SK-N-MC (cell line): Measurements from ENCODE around the gene RAI14.

ENCODE experiments used
- DNase-seq: peaks from one replicate; pipeline ENCODE4 v3.0.0-alpha.2; 2011; ENCODE audit warnings: low read depth, low spot score
- H3K27ac ChIP-seq: fragments of 200-600 bp; sonication (generic); 2 replicates; pipeline ENCODE4 v1.5.1; 2016; ENCODE audit warnings: mixed run types
- H3K36me3 ChIP-seq: fragments of 200-600 bp; sonication (generic); 2 replicates; pipeline ENCODE4 v1.6.1; 2017; ENCODE audit warnings: antibody characterized with exemption, low read length, mixed read lengths; ENCODE audit not compliant: insufficient read depth
- H3K4me3 ChIP-seq: fragments of 200-600 bp; sonication (generic); 2 replicates; pipeline ENCODE4 v1.5.1; 2016
- H3K9ac ChIP-seq: fragments of 200-600 bp; sonication (generic); 2 replicates; pipeline ENCODE4 v1.8.0; 2017; ENCODE audit warnings: mixed run types, mixed read lengths; ENCODE audit not compliant: insufficient read length
- H3K9me3 ChIP-seq: fragments of 200-600 bp; sonication (generic); 2 replicates; pipeline ENCODE4 v1.6.1; 2017; ENCODE audit warnings: low read depth, mild to moderate bottlenecking, antibody characterized with exemption, low read length, moderate library complexity, mixed read lengths
- EZH2 ChIP-seq: fragments of 200-600 bp; sonication (generic); IDR thresholded peaks from one replicate; pipeline ENCODE4 v1.6.1; 2017; ENCODE audit warnings: antibody characterized with exemption
- FOXP2 ChIP-seq: optimal IDR thresholded peaks from 2 replicates; pipeline ENCODE3; 2011; ENCODE audit warnings: mild to moderate bottlenecking, moderate library complexity; ENCODE audit not compliant: insufficient read depth; ENCODE audit errors: extremely low read length, control extremely low read depth
- POLR2AphosphoS5 ChIP-seq: IDR thresholded peaks from 2 replicates; pipeline ENCODE4 v1.6.1; 2012; ENCODE audit warnings: mild to moderate bottlenecking, low read depth, low read length, borderline replicate concordance

RAI14 gene

DNA sequence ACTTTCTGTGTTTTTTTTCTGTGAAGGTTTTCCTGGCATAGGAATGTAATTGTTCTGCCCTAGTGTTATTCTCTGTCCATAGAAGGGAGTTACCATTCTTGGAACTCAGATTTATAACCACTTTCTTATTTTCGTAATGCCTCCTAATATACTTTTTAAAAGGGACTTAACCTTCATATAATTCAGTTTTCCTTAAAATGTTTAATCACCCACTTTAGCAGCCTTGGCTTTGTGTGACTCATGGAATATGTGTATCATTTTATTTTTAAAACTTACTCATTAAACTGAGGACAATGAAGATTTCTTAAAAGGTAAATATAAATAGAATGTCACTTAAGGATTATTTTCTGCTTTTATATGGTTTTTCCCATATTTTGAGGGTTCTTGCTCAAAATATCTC, 50.0 kb downstream of the RAI14 start:
- DNase-seq: no peak
- no peak overlapping the region for H3K27ac ChIP-seq
- H3K36me3 ChIP-seq: no peaks in the 10 kb centered on the region
- TF ChIP-seq EZH2 (no peak), FOXP2 (no peak), POLR2AphosphoS5 (no peak)
- no peaks in the 10 kb centered on the region for H3K9me3 ChIP-seq
- no peak overlapping the region for H3K9ac ChIP-seq
- H3K4me3 ChIP-seq: no peak overlapping the region

DNA sequence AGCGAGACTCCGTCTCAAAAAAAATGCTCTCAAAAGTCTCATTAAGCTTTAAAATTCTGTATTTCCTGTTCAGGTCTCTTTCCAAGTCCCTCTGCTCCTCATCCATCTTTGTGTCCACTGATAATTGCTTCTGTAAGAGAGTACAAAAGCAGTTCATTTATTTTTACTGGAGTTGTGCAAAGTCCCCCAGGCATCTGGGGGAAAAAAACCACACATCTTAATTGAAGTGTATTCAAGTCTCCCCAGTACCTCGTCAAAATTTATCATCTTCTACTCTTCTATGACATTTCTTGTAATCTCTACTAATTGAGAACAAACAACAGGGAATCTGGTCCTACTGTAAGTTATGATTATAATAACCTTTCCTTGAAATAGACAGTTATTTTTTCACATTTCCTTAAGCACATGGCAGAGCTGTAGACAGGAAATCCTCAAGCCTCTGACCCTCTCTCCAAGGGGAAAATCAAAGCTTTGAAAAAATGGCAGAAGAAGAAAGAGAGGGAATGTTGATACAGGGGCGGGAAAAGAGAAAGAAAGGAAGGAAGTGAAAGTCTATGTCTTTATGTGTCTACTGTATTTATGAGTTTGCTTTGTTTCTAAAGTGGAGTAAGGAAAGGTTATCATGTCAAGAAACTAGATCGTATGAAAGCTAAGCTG, 51.5 kb downstream of the RAI14 start:
- TF ChIP-seq POLR2AphosphoS5 (no peak; the same call in 1 of the 2 replicates), FOXP2 (no peak), EZH2 (no peak)

DNA sequence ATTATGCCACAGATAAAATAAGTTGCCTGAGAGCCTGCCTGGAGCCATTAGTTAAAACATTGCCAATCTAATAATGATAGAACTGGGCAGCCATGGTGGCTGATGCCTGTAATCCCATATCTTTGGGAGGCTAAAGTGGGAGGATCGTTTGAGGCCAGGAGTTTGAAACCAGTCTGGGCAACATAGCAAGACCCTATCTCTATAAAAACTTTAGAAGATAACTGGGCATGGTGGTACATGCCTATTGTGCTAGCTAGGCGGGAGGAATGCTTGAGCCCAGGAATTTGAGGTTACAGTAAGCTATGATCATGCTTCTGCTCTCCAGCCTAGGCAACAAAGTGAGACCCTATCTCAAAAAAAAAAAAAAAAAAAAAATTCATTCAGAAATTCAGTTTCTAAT, 52.6 kb downstream of the RAI14 start:
- H3K9ac ChIP-seq: no peak overlapping the region
- H3K4me3 ChIP-seq: no peak overlapping the region
- no peaks in the 10 kb centered on the region for H3K9me3 ChIP-seq
- H3K36me3 ChIP-seq: no peaks in the 10 kb centered on the region
- no peak for DNase-seq
- TF ChIP-seq FOXP2 (no peak), POLR2AphosphoS5 (no peak), EZH2 (no peak)
- H3K27ac ChIP-seq: no peak overlapping the region

More for the DNA sequence above, 51.5 kb downstream of the RAI14 start:
- Histone ChIP-seq H3K9ac (peak overlapping the region; percentile 9), H3K27ac (no peak overlapping the region), H3K4me3 (peak overlapping the region; percentile 37; the same call in 1 of the 2 replicates), H3K36me3 (no peaks in the 10 kb centered on the region), H3K9me3 (no peaks in the 10 kb centered on the region)
- peak; percentile 47 for DNase-seq

DNA sequence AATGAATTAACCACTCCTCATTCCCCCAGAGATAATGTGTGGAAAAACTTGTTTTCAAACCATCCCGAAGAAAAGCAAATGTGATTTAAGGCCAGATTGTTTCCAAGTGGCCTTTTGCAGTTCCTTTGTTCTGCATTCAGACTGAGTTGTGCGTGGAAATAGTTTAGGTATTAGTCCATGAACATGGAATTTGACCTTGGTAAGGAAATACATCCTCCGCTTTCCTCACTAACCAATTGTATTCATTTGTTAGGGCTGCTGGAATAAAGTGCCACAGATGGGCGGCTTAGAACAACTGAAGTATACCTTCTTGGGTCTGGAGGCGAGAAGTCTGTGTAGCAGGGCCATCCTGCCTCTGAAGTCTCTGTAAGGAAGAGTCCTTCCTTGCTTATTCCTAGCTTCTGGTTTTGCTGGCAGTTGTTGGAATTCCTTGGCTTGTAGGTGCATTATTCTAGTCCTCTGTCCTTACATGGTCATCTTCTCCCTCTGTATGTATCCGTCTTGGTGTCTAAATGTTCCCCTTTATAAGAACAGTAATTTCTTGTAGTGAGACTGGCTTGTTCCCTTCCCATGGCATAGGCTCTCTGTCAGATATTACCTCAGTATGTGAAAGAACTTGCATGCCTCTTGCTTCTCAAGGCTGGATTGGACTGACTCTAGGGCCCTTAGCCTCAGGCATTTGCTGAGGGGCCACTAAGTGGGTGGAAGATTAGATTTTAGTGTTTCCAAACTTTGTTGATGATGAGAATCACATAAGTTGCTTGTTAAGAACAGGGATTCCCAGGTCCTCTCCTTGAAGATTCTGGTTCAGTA, 53.9 kb downstream of the RAI14 start:
- no peak overlapping the region for H3K27ac ChIP-seq
- no peak overlapping the region for H3K9ac ChIP-seq
- no peak overlapping the region for H3K4me3 ChIP-seq
- no peaks in the 10 kb centered on the region for H3K9me3 ChIP-seq
- H3K36me3 ChIP-seq: no peaks in the 10 kb centered on the region
- DNase-seq: no peak
- TF ChIP-seq EZH2: no peak
- TF ChIP-seq FOXP2: no peak
- no peak for TF ChIP-seq POLR2AphosphoS5

DNA sequence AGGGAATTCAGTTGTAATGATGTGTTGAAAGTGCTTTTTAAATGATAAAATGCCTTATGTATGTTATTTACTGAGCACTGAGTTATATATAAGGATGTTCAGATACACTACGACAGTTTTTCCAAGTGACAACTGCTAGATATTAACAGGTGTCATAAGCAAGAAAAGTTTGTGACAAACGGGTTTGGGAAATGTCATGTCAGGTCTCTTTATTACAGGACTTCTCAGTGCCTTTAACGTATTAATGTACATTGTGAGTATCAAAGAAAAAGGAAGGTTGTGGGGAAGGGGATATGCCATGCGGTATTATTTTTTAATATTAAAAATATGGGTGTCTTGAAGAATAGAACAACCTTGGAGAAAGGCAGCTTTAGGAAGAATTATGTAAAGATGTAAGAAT, 56.4 kb downstream of the RAI14 start:
- H3K36me3 ChIP-seq: no peaks in the 10 kb centered on the region
- no peak overlapping the region for H3K27ac ChIP-seq
- no peak overlapping the region for H3K9ac ChIP-seq
- TF ChIP-seq EZH2: no peak
- no peak for TF ChIP-seq POLR2AphosphoS5
- no peak for TF ChIP-seq FOXP2
- no peaks in the 10 kb centered on the region for H3K9me3 ChIP-seq
- H3K4me3 ChIP-seq: no peak overlapping the region
- no peak for DNase-seq

DNA sequence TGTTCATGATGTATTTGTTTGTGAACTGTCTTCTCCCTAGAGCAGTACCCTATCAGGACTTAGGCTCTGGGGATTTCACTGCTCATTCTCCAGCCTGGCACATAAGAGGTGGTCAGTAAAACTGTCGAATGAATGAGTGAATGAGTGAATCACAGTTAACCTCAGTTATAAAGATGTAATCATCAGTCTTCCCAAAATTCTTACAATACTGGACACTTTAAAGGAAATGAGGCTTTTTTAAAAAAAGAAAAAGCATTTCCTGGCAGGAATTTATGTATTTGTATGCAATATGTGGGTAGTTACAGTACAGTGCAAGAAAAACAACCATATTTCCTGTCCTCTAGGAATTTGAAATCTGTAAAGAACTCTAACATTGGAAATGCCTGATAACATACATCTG, 59.6 kb downstream of the RAI14 start:
- H3K9ac ChIP-seq: no peak overlapping the region
- H3K9me3 ChIP-seq: no peaks in the 10 kb centered on the region
- DNase-seq: no peak
- no peak overlapping the region for H3K27ac ChIP-seq
- TF ChIP-seq FOXP2 (no peak), POLR2AphosphoS5 (no peak), EZH2 (no peak)
- H3K4me3 ChIP-seq: no peak overlapping the region
- no peaks in the 10 kb centered on the region for H3K36me3 ChIP-seq

DNA sequence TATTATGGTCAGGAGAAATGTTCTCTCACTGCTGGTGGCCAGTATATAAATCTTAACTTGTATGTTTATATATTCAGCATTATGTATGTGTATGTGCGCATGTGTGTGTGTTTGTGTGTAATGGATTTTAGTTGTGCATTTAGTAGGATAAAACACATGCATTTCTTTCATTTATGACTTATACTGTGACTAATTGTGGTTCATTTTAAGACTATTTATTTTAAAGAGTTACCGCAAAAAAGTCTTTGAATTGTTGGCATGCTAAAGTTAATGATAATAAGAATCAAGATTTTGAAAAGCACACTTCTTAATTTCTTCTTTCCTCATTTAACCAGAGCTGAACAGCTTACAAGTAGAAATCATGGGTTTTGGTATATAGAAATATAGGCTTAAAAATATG, 60.9 kb downstream of the RAI14 start:
- TF ChIP-seq POLR2AphosphoS5: no peak
- TF ChIP-seq FOXP2: no peak
- TF ChIP-seq EZH2: no peak
- Histone ChIP-seq H3K27ac (no peak overlapping the region), H3K36me3 (no peaks in the 10 kb centered on the region), H3K9me3 (no peaks in the 10 kb centered on the region), H3K9ac (no peak overlapping the region), H3K4me3 (no peak overlapping the region)
- no peak for DNase-seq

DNA sequence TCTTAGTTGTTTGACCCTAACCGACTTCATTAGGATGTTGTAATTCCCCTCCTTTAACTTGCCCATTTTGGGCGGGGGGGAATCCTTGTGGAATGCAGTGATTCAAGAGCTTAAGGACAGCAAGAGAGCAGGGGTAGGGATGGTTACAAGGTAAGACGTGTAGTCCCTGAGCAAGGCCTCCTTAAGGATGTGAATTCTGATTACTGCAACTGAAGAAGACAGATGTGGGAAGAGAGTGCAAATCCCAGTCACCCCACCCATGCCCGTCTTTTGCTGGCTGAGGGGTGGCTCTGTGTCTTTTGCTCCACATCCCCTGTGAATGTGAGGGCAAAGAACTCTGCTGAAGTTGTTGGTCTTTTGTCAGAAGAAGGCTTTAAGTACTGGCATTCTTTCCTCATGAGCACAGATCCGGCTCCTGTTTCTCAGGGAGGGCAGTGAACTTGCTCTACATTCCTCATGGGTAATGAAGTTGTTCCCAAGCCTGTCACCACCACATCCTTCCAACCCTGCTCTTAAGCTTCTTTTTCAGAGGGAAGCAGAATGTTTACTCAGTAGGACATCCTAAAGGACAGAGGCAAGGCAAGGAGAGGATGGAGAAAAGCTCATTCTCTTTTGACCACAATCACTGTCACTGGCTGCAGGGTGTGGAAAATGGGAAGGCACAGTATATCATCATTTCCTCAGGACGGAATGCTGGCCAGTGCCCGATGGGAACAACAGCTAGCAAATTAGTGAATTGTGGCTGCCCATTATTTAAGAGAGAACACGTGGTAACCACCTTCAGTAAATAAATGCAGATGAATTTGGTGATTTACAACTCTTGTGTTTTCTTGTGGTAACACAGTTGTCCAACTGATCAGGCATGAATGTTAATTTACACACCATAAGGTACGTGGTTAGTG, 61.5 kb downstream of the RAI14 start:
- TF ChIP-seq FOXP2 (no peak), POLR2AphosphoS5 (no peak), EZH2 (no peak)
- Histone ChIP-seq H3K27ac (no peak overlapping the region), H3K9me3 (no peaks in the 10 kb centered on the region), H3K36me3 (no peaks in the 10 kb centered on the region), H3K9ac (no peak overlapping the region), H3K4me3 (no peak overlapping the region)
- DNase-seq: no peak
